Measurements from ENCODE around the gene RERE. TPM values are rescaled to one million over a fixed set of nuclear protein-coding genes. Genes with fewer than 3 reads are reported as not detected.
"Not testable (repeated sequence)": the region's sequence is repeated elsewhere in the genome, so short reads cannot be mapped to it uniquely, and the experiment has no call there.

Gene RERE
- total RNA-seq, 1 donor from 2014 or later, result 134 TPM

- DNase-seq (ENCODE audit: low spot score) (no peak), ATAC-seq (no peak)
- intact Hi-C loops (cut with DNase I), result no loop called here
These were observed 112.5 kb downstream of the RERE start for GRCh38 chr1:8704866-8705506.

- ATAC-seq (peak; percentile 94), DNase-seq (ENCODE audit: low spot score) (peak; percentile 90)
- intact Hi-C loops (cut with DNase I), result no loop called here
These were observed 114.3 kb downstream of the RERE start for GRCh38 chr1:8702850-8703810.

GRCh38 chr1:8702472-8702849 is 115.0 kb downstream of the RERE start:
- ATAC-seq, result no peak
- intact Hi-C loops (cut with DNase I), result no loop called here
- DNase-seq (ENCODE audit: low spot score), result no peak

- DNase-seq (ENCODE audit: low spot score) (no peak), ATAC-seq (no peak)
- intact Hi-C loops (cut with DNase I), result no loop called here
These were observed 115.5 kb downstream of the RERE start for GRCh38 chr1:8701794-8702471.

GRCh38 chr1:8699679-8700078 is 117.8 kb downstream of the RERE start:
- intact Hi-C loops (cut with DNase I), result no loop called here
- DNase-seq (ENCODE audit: low spot score) (no peak), ATAC-seq (no peak)

GRCh38 chr1:8698937-8699447 is 118.4 kb downstream of the RERE start:
- DNase-seq (ENCODE audit: low spot score), result no peak
- intact Hi-C loops (cut with DNase I), result no loop called here
- no peak for ATAC-seq

- no peak for ATAC-seq
- DNase-seq (ENCODE audit: low spot score), result no peak
- intact Hi-C loops (cut with DNase I), result no loop called here
These were observed 119.3 kb downstream of the RERE start for GRCh38 chr1:8698012-8698630.

GRCh38 chr1:8695442-8695841 is 122.0 kb downstream of the RERE start:
- intact Hi-C loops (cut with DNase I), result not testable (repeated sequence)

GRCh38 chr1:8693107-8693506 is 124.3 kb downstream of the RERE start:
- no peak for ATAC-seq
- intact Hi-C loops (cut with DNase I), result no loop called here

More at GRCh38 chr1:8695442-8695841, 122.0 kb downstream of the RERE start:
- DNase-seq (ENCODE audit: low spot score); ATAC-seq: not testable (repeated sequence)

GRCh38 chr1:8691662-8692061 is 125.8 kb downstream of the RERE start:
- DNase-seq (ENCODE audit: low spot score) (no peak), ATAC-seq (no peak)
- intact Hi-C loops (cut with DNase I), result no loop called here

More at GRCh38 chr1:8693107-8693506, 124.3 kb downstream of the RERE start:
- no peak for DNase-seq (ENCODE audit: low spot score)

- ATAC-seq, result no peak
- DNase-seq (ENCODE audit: low spot score), result no peak
- intact Hi-C loops (cut with DNase I), result no loop called here
These were observed 127.3 kb downstream of the RERE start for GRCh38 chr1:8690253-8690525.

- intact Hi-C loops (cut with DNase I), result no loop called here
- DNase-seq (ENCODE audit: low spot score) (no peak), ATAC-seq (no peak)
These were observed 127.8 kb downstream of the RERE start for GRCh38 chr1:8689431-8690252.

GRCh38 chr1:8687538-8687937 is 129.9 kb downstream of the RERE start:
- DNase-seq (ENCODE audit: low spot score), result no peak
- intact Hi-C loops (cut with DNase I), result no loop called here
- no peak for ATAC-seq

- intact Hi-C loops (cut with DNase I), result no loop called here
- ATAC-seq (peak; percentile 63), DNase-seq (ENCODE audit: low spot score) (no peak)
These were observed 130.4 kb downstream of the RERE start for GRCh38 chr1:8687039-8687438.

- intact Hi-C loops (cut with DNase I), result no loop called here
- no peak for DNase-seq (ENCODE audit: low spot score)
- ATAC-seq, result no peak
These were observed 132.0 kb downstream of the RERE start for GRCh38 chr1:8685463-8685862.

- intact Hi-C loops (cut with DNase I), result no loop called here
- DNase-seq (ENCODE audit: low spot score) (no peak), ATAC-seq (no peak)
These were observed 132.8 kb downstream of the RERE start for GRCh38 chr1:8684590-8684989.

- intact Hi-C loops (cut with DNase I), result no loop called here
- no peak for ATAC-seq
- no peak for DNase-seq (ENCODE audit: low spot score)
These were observed 134.9 kb downstream of the RERE start for GRCh38 chr1:8682573-8682972.

GRCh38 chr1:8681911-8682310 is 135.5 kb downstream of the RERE start:
- ATAC-seq (no peak), DNase-seq (ENCODE audit: low spot score) (no peak)
- intact Hi-C loops (cut with DNase I), result no loop called here
